SK-N-SH (cell line): ENCODE data around the gene G6PC1. TPM values are rescaled to one million over a fixed set of nuclear protein-coding genes. Genes with fewer than 3 reads are reported as not detected.

ENCODE experiments used
- CTCF ChIA-PET: fragments of 300-600, 350-600 bp; formaldehyde crosslinking; extraction: SDS; loops from one replicate; lab custom pipeline; 2021; lab: Yijun Ruan, JAX
- POLR2A ChIA-PET: fragments of 350-600 bp; sonication (Branson Sonifier 250); formaldehyde crosslinking; extraction: SDS; loops from one replicate; lab custom pipeline; 2020; ENCODE audit warnings: antibody characterized with exemption, inconsistent platforms; lab: Yijun Ruan, JAX
- DNase-seq: peaks from one replicate; pipeline ENCODE4 v3.0.0; 2012
- H2AFZ ChIP-seq: fragments of 200-600 bp; sonication (generic); 2 replicates; pipeline ENCODE4 v1.8.1; 2016; ENCODE audit warnings: antibody characterized with exemption, mild to moderate bottlenecking, low read depth
- H3F3A ChIP-seq: fragments of 200-600 bp; sonication (generic); replicated peaks from 2 replicates; pipeline ENCODE3; 2016; ENCODE audit warnings: antibody characterized with exemption, mild to moderate bottlenecking; ENCODE audit not compliant: insufficient read depth
- H3K27ac ChIP-seq, 2 experiments: fragments of 200-500 bp in 1 of 2; fragments of 200-600 bp in 1 of 2; sonication (Bioruptor generic) in 1 of 2; sonication (generic), shearing (Covaris generic) in 1 of 2; 2 replicates each; pipeline versions ENCODE4 v1.5.1 to v1.6.1; 2014 to 2016; ENCODE audit warnings: low read depth in 2 of 2, inconsistent platforms in 1 of 2, low read length in 1 of 2, mild to moderate bottlenecking in 1 of 2, mixed read lengths in 1 of 2
- H3K27me3 ChIP-seq: fragments of 200-600 bp; sonication (generic), shearing (Covaris generic); 2 replicates; pipeline ENCODE4 v1.6.1; 2016; ENCODE audit warnings: mixed run types; ENCODE audit not compliant: insufficient read depth
- H3K36me3 ChIP-seq, 2 experiments: fragments of 200-500 bp in 1 of 2; fragments of 200-600 bp in 1 of 2; sonication (Bioruptor generic) in 1 of 2; sonication (generic) in 1 of 2; replicated peaks in 1 of 2; 2 replicates each; pipeline versions ENCODE3 to v1.5.1; 2014 to 2016; ENCODE audit warnings: low read length in 1 of 2, mild to moderate bottlenecking in 1 of 2; ENCODE audit not compliant: insufficient read depth in 2 of 2, control insufficient read depth in 1 of 2
- H3K4me1 ChIP-seq, 2 experiments: fragments of 200-500 bp in 1 of 2; fragments of 200-600 bp in 1 of 2; sonication (Bioruptor generic) in 1 of 2; sonication (generic), shearing (Covaris generic) in 1 of 2; 2 replicates each; pipeline versions ENCODE4 v1.5.1 to v1.6.1; 2014 to 2016; ENCODE audit warnings: low read depth in 1 of 2, low read length in 1 of 2, mixed run types in 1 of 2; ENCODE audit not compliant: insufficient read depth in 2 of 2, control insufficient read depth in 1 of 2
- H3K4me2 ChIP-seq: fragments of 200-600 bp; sonication (generic), shearing (Covaris generic); 2 replicates; pipeline ENCODE4 v1.6.1; 2017; ENCODE audit warnings: mixed run types
- H3K4me3 ChIP-seq, 2 experiments: fragments of 200-500 bp in 1 of 2; fragments of 200-600 bp in 1 of 2; sonication (Bioruptor generic) in 1 of 2; sonication (generic), shearing (Covaris generic) in 1 of 2; 2 replicates each; pipeline versions ENCODE4 v1.5.1 to v1.8.1; 2014 to 2016; ENCODE audit warnings: low read depth in 2 of 2, inconsistent platforms in 1 of 2, low read length in 1 of 2, mild to moderate bottlenecking in 1 of 2, mixed read lengths in 1 of 2, moderate library complexity in 1 of 2
- H3K79me2 ChIP-seq: fragments of 200-600 bp; sonication (generic); 2 replicates; pipeline ENCODE4 v1.8.1; 2017; ENCODE audit warnings: mild to moderate bottlenecking; ENCODE audit not compliant: insufficient read depth
- H3K9ac ChIP-seq: fragments of 200-600 bp; sonication (generic); 2 replicates; pipeline ENCODE4 v1.6.1; 2017; ENCODE audit warnings: mixed run types
- H3K9me2 ChIP-seq: fragments of 200-600 bp; sonication (generic); 2 replicates; pipeline ENCODE4 v1.6.1; 2017; ENCODE audit warnings: mixed run types
- H3K9me3 ChIP-seq: fragments of 200-600 bp; sonication (generic); 2 replicates; pipeline ENCODE4 v1.6.1; 2017; ENCODE audit warnings: mixed run types, mild to moderate bottlenecking, moderate library complexity
- H4K20me1 ChIP-seq: fragments of 200-600 bp; sonication (generic); 2 replicates; pipeline ENCODE4 v1.6.1; 2017; ENCODE audit warnings: mild to moderate bottlenecking, mixed run types; ENCODE audit not compliant: insufficient read depth
- CHD2 ChIP-seq: fragments of 150-350 bp; IDR thresholded peaks from 2 replicates; pipeline ENCODE4 v1.6.1; 2018; ENCODE audit warnings: low read length; ENCODE audit not compliant: partially characterized antibody
- ELF1 ChIP-seq: IDR thresholded peaks from 2 replicates; pipeline ENCODE4 v1.4.0; 2012
- EP300 ChIP-seq, 2 experiments: IDR thresholded peaks; 2 replicates each; pipeline versions ENCODE4 v1.4.0 to v1.6.1; 2012; ENCODE audit warnings: borderline replicate concordance in 1 of 2, low read depth in 1 of 2, low read length in 1 of 2
- EZH2phosphoT487 ChIP-seq: fragments of 200-600 bp; sonication (generic); IDR thresholded peaks from 2 replicates; pipeline ENCODE4 v1.6.1; 2017; ENCODE audit warnings: low read depth, mixed run types, mild to moderate bottlenecking, antibody characterized with exemption, moderate library complexity, borderline replicate concordance
- GABPA ChIP-seq: IDR thresholded peaks from 2 replicates; pipeline ENCODE4 v1.4.0; 2012; ENCODE audit warnings: low read depth, mild to moderate bottlenecking
- GATA2 ChIP-seq: sonication (generic); formaldehyde crosslinking; IDR thresholded peaks from 2 replicates; pipeline ENCODE4 v1.5.0; 2020; ENCODE audit warnings: mild to moderate bottlenecking, missing genetic modification reagents
- JUND ChIP-seq: IDR thresholded peaks from 2 replicates; pipeline ENCODE4 v1.4.0; 2012
- MEF2A ChIP-seq: IDR thresholded peaks from 2 replicates; pipeline ENCODE4 v1.4.0; 2012; ENCODE audit warnings: low read depth, borderline replicate concordance
- MXI1 ChIP-seq: IDR thresholded peaks from 2 replicates; pipeline ENCODE4 v1.6.1; 2012; ENCODE audit warnings: mild to moderate bottlenecking, low read depth, low read length, improper control_type of control experiment
- NFIC ChIP-seq: IDR thresholded peaks from 2 replicates; pipeline ENCODE4 v1.4.0; 2012; ENCODE audit warnings: borderline replicate concordance
- POLR2AphosphoS5 ChIP-seq: IDR thresholded peaks from 2 replicates; pipeline ENCODE4 v1.6.1; 2012; ENCODE audit warnings: low read depth, low read length
- RAD21 ChIP-seq: IDR thresholded peaks from 2 replicates; pipeline ENCODE4 v1.6.1; 2012; ENCODE audit warnings: mild to moderate bottlenecking, low read length
- RCOR1 ChIP-seq: fragments of 150-350 bp; IDR thresholded peaks from 2 replicates; pipeline ENCODE4 v1.6.1; 2017; ENCODE audit warnings: antibody characterized with exemption, low read length
- RFX5 ChIP-seq: IDR thresholded peaks from 2 replicates; pipeline ENCODE4 v1.6.1; 2012; ENCODE audit warnings: mild to moderate bottlenecking, improper control_type of control experiment, low read length
- RXRA ChIP-seq: IDR thresholded peaks from 2 replicates; pipeline ENCODE4 v1.4.0; 2012; ENCODE audit warnings: low read depth, mild to moderate bottlenecking, borderline replicate concordance
- SMC3 ChIP-seq: IDR thresholded peaks from 2 replicates; pipeline ENCODE4 v1.6.1; 2012; ENCODE audit warnings: low read depth, low read length, improper control_type of control experiment
- TAF1 ChIP-seq: IDR thresholded peaks from 2 replicates; pipeline ENCODE4 v1.6.1; 2012; ENCODE audit warnings: low read depth, mild to moderate bottlenecking, low read length, moderate library complexity, borderline replicate concordance
- TCF12 ChIP-seq: IDR thresholded peaks from 2 replicates; pipeline ENCODE4 v1.4.0; 2012
- YY1 ChIP-seq: IDR thresholded peaks from 2 replicates; pipeline ENCODE4 v1.4.0; 2012; ENCODE audit warnings: low read depth, mild to moderate bottlenecking
- WGBS: methylation state at CpG from one replicate; pipeline ENCODE4 v1.1.6; 2017; ENCODE audit warnings: low lambda C conversion rate; 5-methylcytosine and 5-hydroxymethylcytosine counted together
- polyA plus RNA-seq, 3 experiments: library from polyadenylated mRNA; depleted of rRNA; stranded (reverse); fragments of >200 nt; gene quantifications; 2 replicates each; pipeline ENCODE4 v1.2.3, GENCODE V29; 2012
- TF ChIP-seq, protein P1 (sequence below): fragments of 150-350 bp; IDR thresholded peaks from 2 replicates; pipeline ENCODE4 v1.6.1; 2017; ENCODE audit warnings: antibody characterized with exemption, low read length, low read depth, borderline replicate concordance
- TF ChIP-seq, protein P2 (sequence below): fragments of 200-600 bp; sonication (generic); IDR thresholded peaks from 2 replicates; pipeline ENCODE4 v1.6.1; 2017; ENCODE audit warnings: antibody characterized with exemption, mild to moderate bottlenecking, moderate library complexity
- TF ChIP-seq, protein P3 (sequence below): IDR thresholded peaks from 2 replicates; pipeline ENCODE4 v1.4.0; 2012; ENCODE audit warnings: low read depth, borderline replicate concordance

G6PC1 gene
- polyA plus RNA-seq, 1 of the 3 experiments (the other 2 are of a cell fraction): not detected

GRCh38 chr17:42924891-42925290 is 24.3 kb downstream of the G6PC1 start:
- no peaks in the 10 kb centered on the region for H4K20me1 ChIP-seq
- no peak overlapping the region for H3K9ac ChIP-seq
- no peaks in the 10 kb centered on the region for H3K36me3 ChIP-seq
- POLR2A ChIA-PET: no interaction called here
- H3K9me2 ChIP-seq: no peaks in the 10 kb centered on the region
- H3K27me3 ChIP-seq: peaks cover 26% of the 10 kb centered on the region; the same call in 1 of the 2 replicates
- H2AFZ ChIP-seq: no peak overlapping the region
- DNase-seq: no peak
- no peaks in the 10 kb centered on the region for H3K79me2 ChIP-seq
- H3K4me3 ChIP-seq: no peak overlapping the region
- H3F3A ChIP-seq: peaks cover 7% of the 10 kb centered on the region
- H3K27ac ChIP-seq: no peak overlapping the region
- 38% methylated on average over 5 of the region's 5 CpGs for WGBS
- no peak for TF ChIP-seq EP300 (IDR thresholded peaks at IDR 0.05; ENCODE audit: borderline replicate concordance in 1 of 2, low read depth in 1 of 2, low read length in 1 of 2)
- no peak for TF ChIP-seq RCOR1
- no peak for TF ChIP-seq TAF1
- no peak for TF ChIP-seq NFIC
- TF ChIP-seq EZH2phosphoT487: no peak
- TF ChIP-seq, protein P1, sequence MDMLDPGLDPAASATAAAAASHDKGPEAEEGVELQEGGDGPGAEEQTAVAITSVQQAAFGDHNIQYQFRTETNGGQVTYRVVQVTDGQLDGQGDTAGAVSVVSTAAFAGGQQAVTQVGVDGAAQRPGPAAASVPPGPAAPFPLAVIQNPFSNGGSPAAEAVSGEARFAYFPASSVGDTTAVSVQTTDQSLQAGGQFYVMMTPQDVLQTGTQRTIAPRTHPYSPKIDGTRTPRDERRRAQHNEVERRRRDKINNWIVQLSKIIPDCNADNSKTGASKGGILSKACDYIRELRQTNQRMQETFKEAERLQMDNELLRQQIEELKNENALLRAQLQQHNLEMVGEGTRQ: no peak
- TF ChIP-seq RAD21: no peak
- no peak for TF ChIP-seq RXRA
- no peak for TF ChIP-seq RFX5
- no peak for TF ChIP-seq MEF2A
- TF ChIP-seq, protein P2, sequence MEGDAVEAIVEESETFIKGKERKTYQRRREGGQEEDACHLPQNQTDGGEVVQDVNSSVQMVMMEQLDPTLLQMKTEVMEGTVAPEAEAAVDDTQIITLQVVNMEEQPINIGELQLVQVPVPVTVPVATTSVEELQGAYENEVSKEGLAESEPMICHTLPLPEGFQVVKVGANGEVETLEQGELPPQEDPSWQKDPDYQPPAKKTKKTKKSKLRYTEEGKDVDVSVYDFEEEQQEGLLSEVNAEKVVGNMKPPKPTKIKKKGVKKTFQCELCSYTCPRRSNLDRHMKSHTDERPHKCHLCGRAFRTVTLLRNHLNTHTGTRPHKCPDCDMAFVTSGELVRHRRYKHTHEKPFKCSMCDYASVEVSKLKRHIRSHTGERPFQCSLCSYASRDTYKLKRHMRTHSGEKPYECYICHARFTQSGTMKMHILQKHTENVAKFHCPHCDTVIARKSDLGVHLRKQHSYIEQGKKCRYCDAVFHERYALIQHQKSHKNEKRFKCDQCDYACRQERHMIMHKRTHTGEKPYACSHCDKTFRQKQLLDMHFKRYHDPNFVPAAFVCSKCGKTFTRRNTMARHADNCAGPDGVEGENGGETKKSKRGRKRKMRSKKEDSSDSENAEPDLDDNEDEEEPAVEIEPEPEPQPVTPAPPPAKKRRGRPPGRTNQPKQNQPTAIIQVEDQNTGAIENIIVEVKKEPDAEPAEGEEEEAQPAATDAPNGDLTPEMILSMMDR: no peak
- TF ChIP-seq, all 33 proteins: peak for 0
- CTCF ChIA-PET: no interaction called here
- Histone ChIP-seq H3K4me1 (no peaks in the 10 kb centered on the region), H3K9me3 (no peaks in the 10 kb centered on the region), H3K4me2 (no peak overlapping the region)

DNA sequence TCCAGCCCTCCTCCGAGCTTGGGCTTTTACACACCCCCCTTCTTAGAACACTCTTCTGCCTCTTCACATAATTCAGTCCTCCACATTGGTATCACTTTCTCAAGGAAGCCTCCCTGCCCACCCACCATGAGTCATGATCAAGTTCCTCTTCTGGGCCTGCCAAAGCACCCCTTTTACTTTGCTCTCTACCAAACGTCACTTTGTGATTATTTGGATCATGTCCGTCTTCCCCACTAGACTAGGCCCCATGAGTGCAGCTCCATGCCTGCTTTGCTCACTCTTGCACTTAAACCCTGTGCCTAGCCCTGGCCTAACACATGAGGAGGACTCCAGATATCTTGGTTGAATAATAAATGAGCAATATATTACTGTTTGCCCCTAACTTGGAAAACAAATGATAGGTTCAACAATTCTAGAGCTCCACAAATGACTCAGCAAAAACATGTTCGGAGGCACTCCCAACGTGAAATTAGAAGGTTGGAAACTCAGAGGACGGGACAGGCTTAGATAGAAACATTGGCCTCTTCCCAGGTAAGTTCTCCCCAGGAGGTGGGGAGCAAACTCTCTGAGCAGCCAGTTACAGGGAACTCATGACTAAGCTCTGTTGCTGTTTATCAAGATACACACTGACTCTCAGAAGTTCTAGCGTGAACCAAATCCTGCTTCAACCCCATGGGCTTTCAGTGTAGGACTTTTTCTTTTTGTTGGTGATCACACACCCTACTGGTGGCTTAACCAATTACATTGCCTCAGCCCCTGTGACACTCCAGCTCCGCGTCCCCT is 28.3 kb downstream of the G6PC1 start:
- Histone ChIP-seq H3K9me3 (no peaks in the 10 kb centered on the region), H3K79me2 (no peaks in the 10 kb centered on the region), H3K4me1 (no peaks in the 10 kb centered on the region), H3K36me3 (no peaks in the 10 kb centered on the region), H3K9ac (no peak overlapping the region), H3F3A (peaks cover 7% of the 10 kb centered on the region), H3K27ac (no peak overlapping the region), H3K4me3 (no peak overlapping the region), H3K27me3 (peaks cover 4% of the 10 kb centered on the region; the same call in 1 of the 2 replicates), H3K9me2 (no peaks in the 10 kb centered on the region), H4K20me1 (no peaks in the 10 kb centered on the region), H2AFZ (0 out of 2 replicates have a peak overlapping the region, but pooled peaks have one; percentile 49), H3K4me2 (no peak overlapping the region)
- CTCF ChIA-PET: interaction anchor here (0.5 to 2.8 kb wide), 13 partner anchors 9 to 159 kb away, joined by 3 to 16 read pairs (median 3); partner anchors contain the start of gene AOC2
- peak; percentile 46 for DNase-seq
- 79% methylated on average over 9 of the region's 9 CpGs for WGBS
- POLR2A ChIA-PET: no interaction called here
- TF ChIP-seq, protein P3, sequence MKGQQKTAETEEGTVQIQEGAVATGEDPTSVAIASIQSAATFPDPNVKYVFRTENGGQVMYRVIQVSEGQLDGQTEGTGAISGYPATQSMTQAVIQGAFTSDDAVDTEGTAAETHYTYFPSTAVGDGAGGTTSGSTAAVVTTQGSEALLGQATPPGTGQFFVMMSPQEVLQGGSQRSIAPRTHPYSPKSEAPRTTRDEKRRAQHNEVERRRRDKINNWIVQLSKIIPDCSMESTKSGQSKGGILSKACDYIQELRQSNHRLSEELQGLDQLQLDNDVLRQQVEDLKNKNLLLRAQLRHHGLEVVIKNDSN: no peak
- no peak for TF ChIP-seq POLR2AphosphoS5
- TF ChIP-seq CHD2: no peak
- TF ChIP-seq GATA2 (CRISPR knock-in tag): no peak
- TF ChIP-seq RAD21: peak; percentile 43
- TF ChIP-seq SMC3: 0 out of 2 replicates have a peak, but pooled peaks have one; percentile 9
- no peak for TF ChIP-seq MXI1
- no peak for TF ChIP-seq JUND
- no peak for TF ChIP-seq YY1
- TF ChIP-seq TCF12: no peak
- no peak for TF ChIP-seq ELF1
- TF ChIP-seq RXRA: no peak
- no peak for TF ChIP-seq GABPA
- TF ChIP-seq, protein P2: peak; percentile 56
